GM19193 (cell line): ENCODE results near the gene EYS.

ENCODE experiments used
- POLR2A ChIP-seq: IDR thresholded peaks from 4 replicates; pipeline ENCODE4 v1.6.1; 2011; ENCODE audit not compliant: insufficient read depth, insufficient read length; ENCODE audit errors: extremely low read depth

The EYS gene

DNA sequence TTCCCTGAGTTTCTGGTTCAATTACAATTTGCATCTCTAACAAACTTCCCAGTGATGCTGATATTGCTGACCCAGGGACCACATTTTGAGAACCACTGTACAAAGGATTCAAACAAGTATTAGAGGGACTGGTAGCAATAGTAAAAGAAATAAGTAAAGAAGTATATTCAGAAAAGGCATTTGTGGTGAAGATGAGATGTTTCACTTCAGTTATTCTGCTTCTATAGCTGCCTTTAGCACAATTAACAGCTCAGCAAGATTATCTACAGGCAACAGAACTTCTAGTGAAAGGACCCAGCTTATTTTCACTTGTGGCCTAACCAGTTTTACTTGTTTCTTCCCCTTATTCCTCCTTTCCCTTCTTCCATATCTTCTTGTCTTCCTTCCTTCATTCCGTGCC is 1922.0 kb downstream of the EYS start:
- no peak for TF ChIP-seq POLR2A

DNA sequence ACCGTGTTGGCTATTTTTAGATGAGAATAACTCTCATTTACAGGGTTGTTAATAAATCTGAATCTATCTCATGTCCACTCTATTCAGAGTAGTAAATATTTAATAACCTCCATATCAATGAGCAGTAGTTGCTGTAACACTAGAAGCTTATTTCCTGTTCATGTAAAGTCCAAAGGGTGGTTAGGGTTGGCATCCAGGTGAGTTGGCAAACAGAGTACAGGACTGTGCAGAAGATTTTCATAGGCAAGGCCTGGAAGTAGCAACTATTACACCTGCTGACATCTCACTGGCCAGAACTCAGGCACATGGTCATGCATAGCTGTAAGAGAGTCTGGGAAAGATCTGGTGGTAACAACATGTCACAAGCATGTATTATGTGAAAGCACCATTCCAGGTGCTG is 1923.9 kb downstream of the EYS start:
- TF ChIP-seq POLR2A: no peak

DNA sequence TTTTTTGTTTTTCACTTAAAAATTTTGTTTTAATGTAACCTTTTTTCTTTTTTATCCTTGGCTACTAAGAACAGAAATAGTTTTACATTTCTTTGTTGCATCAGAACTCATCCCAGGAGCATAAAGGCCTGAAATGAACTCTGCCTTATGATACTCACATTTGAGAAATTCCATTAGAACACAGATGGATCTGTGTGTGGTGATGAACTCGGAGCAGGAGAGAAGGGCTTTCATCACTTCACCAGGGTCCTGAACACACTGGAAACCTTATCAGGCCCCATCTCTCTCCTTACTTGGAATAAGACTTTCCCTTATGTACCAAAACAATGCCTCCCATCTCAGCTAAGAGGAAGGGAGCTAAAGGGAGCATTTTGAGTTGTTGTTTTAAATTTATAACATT is 1932.1 kb downstream of the EYS start:
- TF ChIP-seq POLR2A: no peak

GRCh38 chr6:63773200-63773599 is 1933.8 kb downstream of the EYS start:
- TF ChIP-seq POLR2A: no peak

- no peak for TF ChIP-seq POLR2A
Measured at GRCh38 chr6:63765828-63766227, 1941.2 kb downstream of the EYS start.

DNA sequence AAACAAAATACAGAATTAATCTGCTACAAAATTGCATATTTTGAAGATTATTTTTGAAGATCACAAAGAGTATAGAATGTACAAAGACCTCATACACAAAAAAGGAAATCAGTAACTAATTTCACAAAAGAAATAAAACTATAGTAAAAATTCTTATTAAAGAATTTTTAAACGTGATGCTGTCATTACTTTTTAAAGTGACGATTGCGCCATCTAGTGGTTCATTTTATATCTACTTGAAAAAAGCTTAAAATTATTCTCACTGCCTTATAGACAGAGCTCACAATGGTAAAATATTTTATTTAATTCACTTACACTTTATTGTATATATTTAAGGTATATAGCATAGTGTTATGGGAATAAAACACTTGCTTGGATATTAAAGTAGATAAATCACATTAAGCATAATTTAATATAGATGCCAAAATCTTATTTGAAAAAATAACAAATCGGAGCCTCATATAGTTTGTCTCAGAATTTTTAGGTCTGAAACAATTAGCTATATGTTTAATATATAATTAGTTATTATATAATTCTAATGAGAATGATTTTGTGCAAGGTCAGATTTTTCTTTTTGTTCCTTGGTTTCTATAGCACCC is 1942.6 kb downstream of the EYS start:
- no peak for TF ChIP-seq POLR2A

- TF ChIP-seq POLR2A: no peak
Measured at GRCh38 chr6:63760199-63760598, 1946.8 kb downstream of the EYS start.

- TF ChIP-seq POLR2A: no peak
Measured at GRCh38 chr6:63759605-63760105, 1947.4 kb downstream of the EYS start.

GRCh38 chr6:63757826-63758225 is 1949.2 kb downstream of the EYS start:
- TF ChIP-seq POLR2A: no peak

GRCh38 chr6:63750400-63750799 is 1956.6 kb downstream of the EYS start:
- TF ChIP-seq POLR2A: no peak

DNA sequence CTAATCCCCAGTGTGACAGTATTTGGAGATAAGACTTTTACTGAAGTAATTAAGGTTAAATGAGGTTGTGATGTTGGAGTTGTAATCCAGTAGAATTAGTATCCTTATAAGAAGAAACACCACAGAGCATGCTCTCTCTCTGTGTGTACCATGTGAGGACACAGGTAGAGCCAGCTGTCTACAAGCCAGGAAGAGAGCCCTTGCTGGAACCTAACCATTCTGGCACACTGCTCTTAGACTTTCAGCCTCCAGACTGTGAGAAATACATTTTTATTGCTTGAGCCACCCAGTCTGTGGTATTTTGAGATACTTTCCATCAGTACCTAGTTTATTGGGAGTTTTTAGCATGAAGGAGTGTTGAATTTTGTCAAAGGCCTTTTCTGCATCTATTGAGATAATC is 1961.2 kb downstream of the EYS start:
- no peak for TF ChIP-seq POLR2A

DNA sequence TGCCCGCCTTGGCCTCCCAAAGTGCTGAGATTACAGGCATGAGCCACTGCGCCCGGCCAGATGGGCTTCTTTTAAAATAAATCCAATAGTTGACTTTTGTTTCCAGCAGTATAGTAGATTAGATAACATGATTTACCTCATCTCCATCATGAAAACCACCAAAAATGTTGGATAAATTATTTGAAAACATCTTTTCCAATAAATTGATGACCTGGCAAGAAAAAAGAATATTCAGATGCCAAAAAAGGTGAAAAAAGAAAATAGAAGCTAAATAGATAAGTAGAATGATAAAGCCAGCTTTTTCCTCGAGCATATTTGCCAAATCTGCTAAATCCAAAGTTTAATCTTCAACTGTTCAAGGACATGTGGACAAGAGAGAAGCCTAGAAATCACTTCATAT is 1962.2 kb downstream of the EYS start:
- TF ChIP-seq POLR2A: no peak

GRCh38 chr6:63743691-63744090 is 1963.3 kb downstream of the EYS start:
- TF ChIP-seq POLR2A: no peak

- TF ChIP-seq POLR2A: no peak
Measured at GRCh38 chr6:63742060-63742459, 1965.0 kb downstream of the EYS start.

DNA sequence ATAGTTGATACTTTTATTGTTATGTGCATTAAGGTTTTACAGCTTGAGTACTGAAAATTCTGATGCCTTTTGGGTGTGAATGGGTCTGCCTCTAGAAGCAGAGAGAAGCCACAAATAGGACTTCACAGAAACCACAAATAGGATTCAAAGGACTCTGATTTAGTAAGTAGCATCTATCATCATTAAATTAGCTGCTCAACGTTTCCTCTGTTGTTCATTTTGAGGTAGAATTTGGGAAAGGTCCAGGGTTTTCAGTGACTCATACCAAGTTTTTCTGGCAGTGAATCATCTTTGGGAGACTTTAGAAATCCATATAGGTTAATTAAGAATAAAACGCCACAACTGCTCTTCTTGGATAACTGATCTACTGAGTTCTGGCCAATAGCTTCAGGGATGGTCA is 1966.3 kb downstream of the EYS start:
- TF ChIP-seq POLR2A: no peak

DNA sequence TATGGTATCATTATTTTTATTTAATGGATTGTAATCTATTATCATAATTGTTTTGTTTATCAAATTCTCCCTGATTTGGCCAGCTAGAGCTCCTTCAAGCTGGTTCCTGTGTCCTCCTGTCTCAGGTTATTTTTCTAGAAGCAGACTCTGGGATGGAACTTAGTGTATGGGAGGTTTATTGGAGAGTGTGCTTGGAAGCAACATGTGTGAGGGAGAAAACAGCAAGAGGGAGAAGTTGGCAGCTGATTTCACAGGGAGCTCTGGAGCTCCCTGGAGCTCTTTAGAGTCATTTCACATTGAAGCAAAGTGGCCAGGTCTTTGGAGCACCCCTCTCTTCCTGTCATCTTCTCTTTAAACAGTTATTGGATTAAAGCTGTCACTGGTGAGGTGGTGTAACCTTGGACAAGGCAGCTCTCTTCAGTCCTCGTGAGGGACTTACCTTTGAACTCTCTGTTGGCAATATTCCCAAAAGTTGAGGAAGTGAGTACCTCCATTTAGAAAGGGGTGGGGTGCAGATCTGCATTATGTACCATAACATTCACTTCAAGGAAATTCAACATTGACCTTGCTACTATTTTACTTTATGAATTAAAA is 1967.8 kb downstream of the EYS start:
- TF ChIP-seq POLR2A: no peak

GRCh38 chr6:63734923-63735322 is 1972.1 kb downstream of the EYS start:
- no peak for TF ChIP-seq POLR2A

DNA sequence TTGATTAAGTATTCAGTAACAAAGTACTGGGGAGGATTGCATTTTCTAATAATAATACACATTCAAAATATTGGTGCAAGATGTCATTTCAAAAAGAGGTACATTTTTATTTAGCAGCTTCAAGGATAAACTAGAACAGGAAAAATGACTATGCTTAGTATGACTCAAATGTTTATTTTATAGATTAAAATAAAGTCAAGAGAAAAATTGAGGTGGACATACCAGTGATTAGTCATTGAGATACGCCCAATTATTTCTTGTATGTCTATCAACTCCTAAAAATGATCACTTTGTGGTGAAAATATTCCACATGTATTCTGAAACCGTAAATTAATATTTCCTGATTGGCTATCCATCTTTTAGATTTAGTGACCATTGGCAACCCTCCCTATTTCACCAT is 1974.7 kb downstream of the EYS start:
- TF ChIP-seq POLR2A: no peak

- TF ChIP-seq POLR2A: no peak
Measured at GRCh38 chr6:63731930-63732329, 1975.1 kb downstream of the EYS start.
